Ectodermal cell (in vitro differentiated cells): ENCODE data around the gene PGAM1. TPM values are rescaled to one million over a fixed set of nuclear protein-coding genes. Genes with fewer than 3 reads are reported as not detected.

Experiments used
- H3K27ac ChIP-seq: 2 replicates; pipeline ENCODE4 v1.7.0; 2013; ENCODE audit warnings: mild to moderate bottlenecking, low read depth, low read length; ENCODE audit not compliant: insufficient read depth, poor library complexity, severe bottlenecking
- H3K27me3 ChIP-seq: 2 replicates; pipeline ENCODE4 v1.7.0; 2013; ENCODE audit warnings: mild to moderate bottlenecking, low read length; ENCODE audit not compliant: insufficient read depth, control insufficient read depth, poor library complexity, severe bottlenecking
- H3K36me3 ChIP-seq: one replicate; pipeline ENCODE4 v1.7.0; 2013; ENCODE audit warnings: low read length; ENCODE audit not compliant: control insufficient read depth, insufficient read depth
- H3K4me1 ChIP-seq: one replicate; pipeline ENCODE4 v1.7.0; 2013; ENCODE audit warnings: low read length; ENCODE audit not compliant: control insufficient read depth, insufficient read depth
- H3K4me3 ChIP-seq: 2 replicates; pipeline ENCODE4 v1.7.0; 2013; ENCODE audit warnings: low read depth, low read length, control low read depth; ENCODE audit not compliant: insufficient read depth
- H3K9me3 ChIP-seq: 2 replicates; pipeline ENCODE4 v1.7.0; 2013; ENCODE audit warnings: mild to moderate bottlenecking, low read length, moderate library complexity; ENCODE audit not compliant: control insufficient read depth
- WGBS, 2 experiments: methylation state at CpG; one replicate each; pipeline ENCODE4 v1.1.7; 2013; ENCODE audit warnings: missing lambda C conversion rate in 2 of 2; 5-methylcytosine and 5-hydroxymethylcytosine counted together
- polyA plus RNA-seq, 4 experiments: library from polyadenylated mRNA; stranded (reverse); fragments of 50-300 nt; gene quantifications; one replicate each; pipeline ENCODE4 v1.2.3, GENCODE V29; 2013

The PGAM1 gene
- 694 TPM for polyA plus RNA-seq (2013, experiment 1 of 4)
- 673 TPM for polyA plus RNA-seq (2013, experiment 2 of 4)
- polyA plus RNA-seq (2013, experiment 3 of 4), result 505 TPM
- polyA plus RNA-seq (2013, experiment 4 of 4), result 532 TPM

DNA sequence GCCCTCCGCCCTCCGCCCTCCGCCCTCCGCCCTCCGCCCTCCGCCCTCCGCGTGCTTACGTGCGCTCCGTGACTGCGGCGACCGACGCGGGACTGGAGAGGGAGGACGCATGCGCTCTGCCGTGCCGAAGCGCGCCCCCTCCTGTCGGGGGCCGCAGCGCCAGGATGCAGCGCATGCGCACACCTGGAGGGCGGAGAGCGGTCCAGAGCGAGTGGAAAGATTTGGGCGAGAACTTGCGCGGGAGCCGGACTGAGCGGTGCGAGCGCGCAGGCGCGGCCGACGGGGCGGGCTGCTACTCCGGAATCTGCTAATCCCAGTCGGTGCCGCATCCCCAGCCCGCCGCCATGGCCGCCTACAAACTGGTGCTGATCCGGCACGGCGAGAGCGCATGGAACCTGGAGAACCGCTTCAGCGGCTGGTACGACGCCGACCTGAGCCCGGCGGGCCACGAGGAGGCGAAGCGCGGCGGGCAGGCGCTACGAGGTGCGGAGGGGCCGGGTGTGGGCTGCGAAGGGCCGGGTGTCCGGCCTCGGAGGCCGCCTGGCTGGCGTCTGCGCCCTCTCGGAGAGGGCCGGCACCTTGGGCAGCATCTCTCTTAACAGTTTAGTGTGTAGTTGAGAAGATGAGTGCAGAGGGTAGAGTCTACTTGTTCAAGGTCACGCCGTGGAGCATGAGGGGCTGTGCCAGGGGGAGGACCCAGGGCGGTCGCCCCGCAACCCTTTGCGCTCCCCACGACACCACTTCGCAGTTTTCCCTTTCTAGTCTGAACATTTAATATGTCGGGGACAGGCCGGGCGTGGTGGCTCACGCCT lies at the start of gene PGAM1:
Gene PGAM1, plus strand, starts transcription at position 228 of the 812 bp plus-strand sequence. Its CDS starts 117 bp downstream, at position 345.
- Histone ChIP-seq H3K9me3 (no peaks in the 10 kb centered on the region), H3K27ac (peak within 1 kb of the TSS; percentile 92), H3K27me3 (no peaks in the 10 kb centered on the region), H3K36me3 (peaks cover 13% of the 10 kb centered on the region), H3K4me1 (peaks cover 6% of the 10 kb centered on the region), H3K4me3 (peak within 1 kb of the TSS; percentile 85)
- WGBS, 2 experiments, result 0 to 1% methylated on average over 86 to 87 of the region's 90 CpGs

DNA sequence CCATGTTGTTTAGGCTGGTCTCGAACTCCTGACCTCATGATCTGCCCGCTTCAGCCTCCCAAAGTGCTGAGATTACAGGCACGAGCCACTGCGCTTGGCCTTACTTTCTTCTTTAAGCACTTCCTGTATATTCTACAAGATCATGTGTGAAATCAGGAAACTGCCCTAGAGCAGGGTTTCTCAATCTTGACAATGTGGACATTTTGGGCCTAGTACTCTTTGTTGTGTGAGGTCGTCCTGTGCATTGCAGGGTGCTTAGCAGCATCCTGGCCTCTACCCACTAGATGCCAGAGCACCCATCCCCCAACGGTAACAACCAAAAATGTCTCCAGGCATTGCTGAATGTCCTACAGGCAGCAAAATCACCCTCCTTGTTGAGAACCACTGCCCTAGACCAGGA lies 49.6 kb upstream of the PGAM1 start:
- peaks cover 12% of the 10 kb centered on the region for H3K36me3 ChIP-seq
- H3K4me1 ChIP-seq, result no peaks in the 10 kb centered on the region
- WGBS, 2 experiments, result 79% methylated on average over 6 of the region's 6 CpGs
- H3K27ac ChIP-seq, result no peak overlapping the region
- H3K4me3 ChIP-seq, result no peak overlapping the region
- no peaks in the 10 kb centered on the region for H3K9me3 ChIP-seq
- H3K27me3 ChIP-seq, result no peaks in the 10 kb centered on the region

DNA sequence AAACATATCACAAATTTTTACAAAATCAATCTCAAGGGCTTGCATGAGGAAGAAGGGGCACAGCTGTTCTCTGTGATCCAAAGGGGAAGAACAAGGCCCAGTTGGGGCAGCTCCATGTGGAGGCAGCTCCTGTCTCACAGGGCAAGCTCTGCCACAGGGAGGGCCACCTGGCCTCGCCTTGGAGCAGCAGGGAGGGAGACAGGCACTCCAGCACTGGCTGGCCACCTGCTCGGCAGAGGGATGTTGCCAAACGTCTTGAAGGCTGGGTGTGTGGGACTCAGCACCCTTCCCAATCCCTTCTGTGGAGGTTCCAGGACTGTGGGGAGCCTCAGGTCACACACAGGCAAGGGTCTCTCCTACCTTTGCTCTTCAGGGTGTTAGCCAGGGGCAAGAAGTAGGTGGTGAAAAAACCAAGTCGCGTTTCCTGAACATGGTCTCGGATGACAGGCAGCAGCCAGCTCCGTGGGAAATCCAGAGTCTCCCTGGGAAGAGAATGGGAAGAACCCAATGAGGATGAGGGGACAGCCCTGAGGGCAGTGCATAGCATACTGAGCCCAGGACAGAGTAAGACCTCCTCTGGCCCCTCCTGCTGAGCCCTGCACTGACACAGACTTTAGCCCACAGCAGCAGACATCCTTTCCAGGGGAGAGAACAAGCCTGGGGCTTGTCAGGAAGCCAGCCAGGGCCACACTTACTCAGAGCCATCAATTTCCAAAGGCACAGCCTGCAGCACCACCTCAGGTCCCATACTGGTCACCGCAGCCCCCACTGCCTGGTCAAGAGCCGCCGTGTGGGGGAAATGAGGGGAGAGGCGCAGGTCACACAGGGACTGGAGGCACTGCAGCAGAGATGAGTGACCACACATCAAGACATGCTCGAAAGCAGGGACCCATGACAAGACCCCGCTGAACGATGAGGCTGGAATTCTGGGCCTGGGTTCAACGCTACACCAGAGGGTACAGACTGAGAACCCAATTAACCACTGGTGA lies 46.8 kb upstream of the PGAM1 start:
- Histone ChIP-seq H3K36me3 (peaks cover 10% of the 10 kb centered on the region), H3K4me3 (no peak overlapping the region)
- WGBS, 2 experiments, result 83 to 85% methylated on average over 15 of the region's 15 CpGs

DNA sequence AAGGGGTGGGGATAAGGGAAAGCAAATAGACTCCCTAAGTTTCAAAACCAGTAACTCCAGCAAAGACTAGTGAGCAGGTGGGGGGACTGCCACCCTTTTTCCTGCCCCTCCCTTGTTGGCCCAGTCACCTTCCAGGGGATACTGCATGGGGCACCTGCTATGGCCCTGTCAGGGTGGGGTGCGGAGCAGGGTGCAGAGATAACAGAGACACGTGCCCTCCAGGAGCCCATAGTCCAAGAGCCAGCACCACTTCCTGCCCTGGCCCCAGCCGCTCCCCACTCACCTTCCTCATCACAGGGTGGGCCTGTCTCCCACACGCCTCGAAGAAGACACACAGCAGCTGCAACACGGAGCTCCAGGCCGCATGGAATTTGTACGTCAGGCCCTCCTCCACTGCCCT lies 45.5 kb upstream of the PGAM1 start:
- H3K9me3 ChIP-seq, result no peaks in the 10 kb centered on the region
- WGBS, 2 experiments, result 96 to 97% methylated on average over 8 of the region's 8 CpGs
- no peak overlapping the region for H3K4me3 ChIP-seq
- peaks cover 10% of the 10 kb centered on the region for H3K36me3 ChIP-seq
- H3K27me3 ChIP-seq, result no peaks in the 10 kb centered on the region
- no peak overlapping the region for H3K27ac ChIP-seq
- no peaks in the 10 kb centered on the region for H3K4me1 ChIP-seq

More for the DNA sequence above, 46.8 kb upstream of the PGAM1 start:
- Histone ChIP-seq H3K27me3 (no peaks in the 10 kb centered on the region), H3K4me1 (no peaks in the 10 kb centered on the region), H3K27ac (no peak overlapping the region), H3K9me3 (no peaks in the 10 kb centered on the region)

DNA sequence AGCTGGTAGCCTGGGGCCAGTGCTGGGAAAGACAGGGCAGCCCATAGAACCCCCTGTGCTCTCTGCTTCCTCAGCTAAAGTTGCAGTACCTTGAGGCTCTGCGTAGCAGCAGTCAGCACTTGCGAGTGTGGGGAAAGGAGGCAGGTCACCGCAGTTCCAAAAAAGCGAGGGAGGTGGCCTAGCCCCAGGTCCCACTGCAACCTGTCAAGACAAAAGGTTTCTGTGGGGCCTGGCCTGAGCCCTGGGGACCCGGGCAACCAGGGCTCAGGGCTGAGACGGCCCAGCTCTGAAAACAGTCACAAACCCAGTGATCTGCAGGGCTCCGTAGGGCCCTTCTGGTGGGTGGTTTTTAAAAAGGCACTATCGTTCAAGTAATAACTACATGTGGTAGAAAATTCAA lies 44.4 kb upstream of the PGAM1 start:
- no peak overlapping the region for H3K27ac ChIP-seq
- H3K36me3 ChIP-seq, result peaks cover 10% of the 10 kb centered on the region
- no peak overlapping the region for H3K4me3 ChIP-seq
- 81 to 84% methylated on average over 8 of the region's 8 CpGs for WGBS, 2 experiments
- no peaks in the 10 kb centered on the region for H3K27me3 ChIP-seq
- H3K4me1 ChIP-seq, result no peaks in the 10 kb centered on the region
- no peaks in the 10 kb centered on the region for H3K9me3 ChIP-seq

DNA sequence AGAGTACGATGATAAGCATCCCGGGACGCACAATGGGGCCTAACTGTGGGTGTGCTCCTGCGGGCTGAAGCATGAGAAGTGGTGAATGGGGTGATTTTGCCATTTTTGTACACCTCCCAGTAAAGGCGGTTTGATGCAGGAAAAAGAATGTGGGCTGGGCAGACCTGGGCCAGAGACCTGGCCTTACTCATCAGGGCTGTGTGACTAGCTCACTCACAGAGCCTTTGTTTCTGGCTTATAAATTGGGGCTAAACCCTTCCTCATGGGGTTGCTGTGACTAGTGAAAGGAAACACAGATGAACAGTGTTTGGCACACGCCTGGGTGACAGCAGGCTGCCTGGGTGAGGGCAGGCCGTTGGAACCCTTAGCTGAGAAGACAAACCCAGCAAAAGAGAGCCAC lies 42.8 kb upstream of the PGAM1 start:
- H3K4me3 ChIP-seq, result no peak overlapping the region
- H3K36me3 ChIP-seq, result peaks cover 15% of the 10 kb centered on the region
- H3K9me3 ChIP-seq, result no peaks in the 10 kb centered on the region
- H3K4me1 ChIP-seq, result no peaks in the 10 kb centered on the region
- 96 to 98% methylated on average over 7 of the region's 7 CpGs for WGBS, 2 experiments
- no peak overlapping the region for H3K27ac ChIP-seq
- no peaks in the 10 kb centered on the region for H3K27me3 ChIP-seq

DNA sequence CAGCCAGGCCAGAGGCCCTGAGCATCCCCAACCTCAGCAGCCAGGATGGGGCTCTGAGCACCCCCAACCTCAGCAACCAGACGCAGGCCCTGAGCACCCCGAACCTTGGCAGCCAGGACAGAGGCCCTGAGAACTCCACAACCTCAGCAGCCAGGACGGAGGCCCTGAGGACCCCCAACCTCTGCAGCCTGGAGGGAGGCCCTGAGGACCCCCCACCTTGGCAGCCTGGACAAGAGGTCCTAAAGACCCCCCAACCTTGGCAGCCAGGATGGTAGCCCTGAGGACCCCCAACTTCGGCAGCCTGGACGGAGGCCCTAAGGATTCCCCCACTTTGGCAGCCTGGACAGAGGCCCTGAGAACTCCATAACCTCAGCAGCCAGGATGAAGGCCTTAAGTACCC lies 41.8 kb upstream of the PGAM1 start:
- Histone ChIP-seq H3K9me3 (no peaks in the 10 kb centered on the region), H3K27ac (no peak overlapping the region), H3K27me3 (no peaks in the 10 kb centered on the region), H3K4me3 (no peak overlapping the region), H3K36me3 (peaks cover 19% of the 10 kb centered on the region), H3K4me1 (no peaks in the 10 kb centered on the region)
- 91 to 96% methylated on average over 5 of the region's 5 CpGs for WGBS, 2 experiments

DNA sequence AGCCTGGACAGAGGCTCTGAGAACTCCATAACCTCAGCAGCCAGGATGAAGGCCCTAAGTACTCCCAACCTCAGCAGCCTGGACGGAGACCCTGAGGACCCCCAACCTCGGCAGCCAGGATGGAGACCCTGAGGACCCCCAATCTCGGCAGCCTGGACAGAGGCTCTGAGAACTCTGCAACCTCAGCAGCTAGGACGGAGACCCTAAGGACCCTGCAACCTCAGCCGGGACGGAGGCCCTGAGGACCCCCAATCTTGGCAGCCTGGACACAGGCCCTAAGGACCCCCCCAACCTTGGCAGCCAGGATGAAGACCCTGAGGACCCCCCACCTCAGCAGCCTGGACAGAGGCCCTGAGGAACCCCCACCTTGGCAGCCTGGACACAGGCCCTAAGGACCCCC lies 41.4 kb upstream of the PGAM1 start:
- Histone ChIP-seq H3K36me3 (peaks cover 17% of the 10 kb centered on the region), H3K4me1 (no peaks in the 10 kb centered on the region), H3K27ac (no peak overlapping the region), H3K9me3 (no peaks in the 10 kb centered on the region), H3K4me3 (no peak overlapping the region), H3K27me3 (no peaks in the 10 kb centered on the region)
- WGBS, 2 experiments, result 95 to 98% methylated on average over 6 of the region's 6 CpGs

DNA sequence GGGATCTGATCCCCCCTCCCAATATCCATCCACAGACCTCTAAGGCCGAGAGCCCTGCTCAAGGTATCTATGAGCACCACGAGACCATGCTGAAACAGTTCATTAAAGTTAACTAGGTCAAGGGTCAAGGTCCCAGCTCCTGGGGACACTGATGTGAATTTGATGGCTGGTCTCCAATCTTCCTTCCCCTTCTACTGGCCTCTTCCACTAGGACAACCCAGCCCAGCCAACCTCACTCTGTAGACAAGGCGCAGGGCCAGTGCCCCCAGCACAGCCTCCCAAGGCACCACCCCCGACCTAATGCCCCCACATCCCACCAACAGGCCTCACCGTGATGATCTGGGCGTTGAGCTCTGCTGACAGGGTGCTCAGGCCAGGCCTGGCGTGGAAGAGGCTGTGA lies 40.4 kb upstream of the PGAM1 start:
- no peak overlapping the region for H3K27ac ChIP-seq
- H3K9me3 ChIP-seq, result no peaks in the 10 kb centered on the region
- H3K4me1 ChIP-seq, result no peaks in the 10 kb centered on the region
- WGBS, 2 experiments, result 81 to 83% methylated on average over 7 of the region's 7 CpGs
- H3K36me3 ChIP-seq, result peaks cover 23% of the 10 kb centered on the region
- no peak overlapping the region for H3K4me3 ChIP-seq
- H3K27me3 ChIP-seq, result no peaks in the 10 kb centered on the region

DNA sequence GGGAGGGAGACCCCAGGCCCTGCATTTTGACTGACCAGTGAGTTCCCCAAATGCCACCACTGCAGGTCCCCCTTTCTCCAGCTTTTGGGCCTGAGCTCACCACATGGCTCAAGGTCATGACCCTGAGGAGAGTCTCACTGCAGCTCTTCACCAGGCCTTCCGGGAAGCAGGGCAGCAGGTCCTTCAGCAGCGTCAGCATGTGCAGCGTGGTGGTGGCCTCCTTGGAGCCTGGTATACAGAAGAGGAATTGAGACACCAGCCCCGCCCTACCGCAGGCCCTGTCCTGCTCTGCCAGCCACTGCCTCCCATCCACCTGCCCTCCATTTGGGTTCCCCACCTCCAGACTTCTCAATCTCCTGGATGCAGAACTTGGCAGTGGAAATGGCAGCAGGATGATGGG lies 37.8 kb upstream of the PGAM1 start:
- H3K4me3 ChIP-seq, result no peak overlapping the region
- H3K9me3 ChIP-seq, result no peaks in the 10 kb centered on the region
- H3K27ac ChIP-seq, result no peak overlapping the region
- H3K4me1 ChIP-seq, result no peaks in the 10 kb centered on the region
- peaks cover 20% of the 10 kb centered on the region for H3K36me3 ChIP-seq
- H3K27me3 ChIP-seq, result no peaks in the 10 kb centered on the region
- 94 to 95% methylated on average over 5 of the region's 5 CpGs for WGBS, 2 experiments
